ENCODE measurements around the gene NNT.

The NNT gene

GRCh38 chr5:43615445-43616184, 12.6 kb downstream of the NNT start:
- ATAC-seq, result no peak

GRCh38 chr5:43616535-43616934, 13.6 kb downstream of the NNT start:
- TF ChIP-seq TSHZ2 (CRISPR knock-in tag; IDR thresholded peaks at IDR 0.05), result no peak
- no peak for TF ChIP-seq ZFP30 (CRISPR knock-in tag; IDR thresholded peaks at IDR 0.05)
- TF ChIP-seq CSDC2 (CRISPR knock-in tag; IDR thresholded peaks at IDR 0.05), result no peak
- no peak for TF ChIP-seq TOX (CRISPR knock-in tag; IDR thresholded peaks at IDR 0.05; ENCODE audit: borderline replicate concordance)
- no peak for TF ChIP-seq ZFP3 (CRISPR knock-in tag; IDR thresholded peaks at IDR 0.05)
- no peak for TF ChIP-seq ARNTL (CRISPR knock-in tag; IDR thresholded peaks at IDR 0.05; ENCODE audit: borderline replicate concordance, low read depth)
- no peak for TF ChIP-seq POU6F1 (CRISPR knock-in tag; IDR thresholded peaks at IDR 0.05; ENCODE audit: borderline replicate concordance, low read depth)
- TF ChIP-seq SNAI2 (CRISPR knock-in tag; IDR thresholded peaks at IDR 0.05), result no peak
- no peak for TF ChIP-seq ZNF8 (CRISPR knock-in tag; IDR thresholded peaks at IDR 0.05)
- no peak for TF ChIP-seq OSR1 (CRISPR knock-in tag; IDR thresholded peaks at IDR 0.05)
- TF ChIP-seq ZNF565 (CRISPR knock-in tag; conservative IDR thresholded peaks at IDR 0.05; ENCODE audit: low read depth), result no peak
- ATAC-seq, result no peak

More at GRCh38 chr5:43615445-43616184, 12.6 kb downstream of the NNT start:
- TF ChIP-seq ZNF70 (CRISPR knock-in tag; IDR thresholded peaks at IDR 0.05) (no peak), POU6F1 (CRISPR knock-in tag; IDR thresholded peaks at IDR 0.05; ENCODE audit: borderline replicate concordance, low read depth) (no peak), ZNF8 (CRISPR knock-in tag; IDR thresholded peaks at IDR 0.05) (no peak), TOX (CRISPR knock-in tag; IDR thresholded peaks at IDR 0.05; ENCODE audit: borderline replicate concordance) (no peak), RARB (CRISPR knock-in tag; IDR thresholded peaks at IDR 0.05) (no peak), ZC3H10 (CRISPR knock-in tag; IDR thresholded peaks at IDR 0.05) (no peak), SNAI2 (CRISPR knock-in tag; IDR thresholded peaks at IDR 0.05) (no peak), OSR1 (CRISPR knock-in tag; IDR thresholded peaks at IDR 0.05) (no peak), BACH2 (CRISPR knock-in tag; IDR thresholded peaks at IDR 0.05; ENCODE audit: borderline replicate concordance) (no peak), PATZ1 (CRISPR knock-in tag; IDR thresholded peaks at IDR 0.05; ENCODE audit: borderline replicate concordance) (no peak), PPARA (CRISPR knock-in tag; IDR thresholded peaks at IDR 0.05; ENCODE audit: borderline replicate concordance) (no peak), ARNTL (CRISPR knock-in tag; IDR thresholded peaks at IDR 0.05; ENCODE audit: borderline replicate concordance, low read depth) (no peak), ZNF565 (CRISPR knock-in tag; conservative IDR thresholded peaks at IDR 0.05; ENCODE audit: low read depth) (no peak), GLIS3 (CRISPR knock-in tag; IDR thresholded peaks at IDR 0.05) (no peak), CSRNP3 (CRISPR knock-in tag; IDR thresholded peaks at IDR 0.05) (no peak), CSDC2 (CRISPR knock-in tag; IDR thresholded peaks at IDR 0.05) (no peak), ISL1 (CRISPR knock-in tag; IDR thresholded peaks at IDR 0.05) (no peak)
